G401 (cell line): ENCODE data around the gene PCCA. TPM values are rescaled to one million over a fixed set of nuclear protein-coding genes. Genes with fewer than 3 reads are reported as not detected.
A peak's percentile ranks its signal among the peaks of the same experiment; 100 is the strongest.
"Not testable (repeated sequence)": the region's sequence is repeated elsewhere in the genome, so short reads cannot be mapped to it uniquely, and the experiment has no call there.

Experiments used
- DNase-seq: peaks from one replicate; pipeline ENCODE4 v3.0.0-alpha.2; 2015; ENCODE audit warnings: low spot score
- in situ Hi-C: cut with HindIII; loops from 2 replicates; pipeline ENCODE4 v1.10.0; 2016; ENCODE audit warnings: low sequenced_read_pairs, mixed read lengths
- total RNA-seq: library from RNA; depleted of rRNA; stranded (reverse); fragments of >200 nt; shearing (Covaris generic); gene quantifications from 2 replicates; pipeline ENCODE4 v1.2.3, GENCODE V29; 2014

The PCCA gene
- total RNA-seq, 1 experiment from 2014 or later: 22.1 TPM

- no peak for DNase-seq
- in situ Hi-C loops: no loop called here
These were observed 124.7 kb downstream of the PCCA start for GRCh38 chr13:100213576-100213975.

- in situ Hi-C loops: no loop called here
- no peak for DNase-seq
These were observed 126.0 kb downstream of the PCCA start for GRCh38 chr13:100214886-100215285.

- no peak for DNase-seq
- in situ Hi-C loops: no loop called here
These were observed 132.3 kb downstream of the PCCA start for GRCh38 chr13:100221166-100221565.

GRCh38 chr13:100223966-100224530 is 135.2 kb downstream of the PCCA start:
- DNase-seq, in situ Hi-C loops: not testable (repeated sequence)

- in situ Hi-C loops: no loop called here
These were observed 140.7 kb downstream of the PCCA start for GRCh38 chr13:100229603-100230002.

GRCh38 chr13:100230769-100231149 is 141.9 kb downstream of the PCCA start:
- peak; percentile 49 for DNase-seq
- in situ Hi-C loops: no loop called here

More at GRCh38 chr13:100229603-100230002, 140.7 kb downstream of the PCCA start:
- no peak for DNase-seq

- in situ Hi-C loops: no loop called here
- DNase-seq: peak; percentile 25
These were observed 142.3 kb downstream of the PCCA start for GRCh38 chr13:100231176-100231575.

GRCh38 chr13:100234006-100234405 is 145.1 kb downstream of the PCCA start:
- in situ Hi-C loops: no loop called here
- DNase-seq: peak; percentile 24

GRCh38 chr13:100234524-100235136 is 145.7 kb downstream of the PCCA start:
- no peak for DNase-seq
- in situ Hi-C loops: no loop called here

- in situ Hi-C loops: no loop called here
- peak; percentile 77 for DNase-seq
These were observed 146.5 kb downstream of the PCCA start for GRCh38 chr13:100235311-100235901.

- in situ Hi-C loops: no loop called here
These were observed 151.4 kb downstream of the PCCA start for GRCh38 chr13:100240109-100240779.

GRCh38 chr13:100244431-100244830 is 155.5 kb downstream of the PCCA start:
- DNase-seq: no peak
- in situ Hi-C loops: no loop called here

More at GRCh38 chr13:100240109-100240779, 151.4 kb downstream of the PCCA start:
- no peak for DNase-seq

GRCh38 chr13:100245104-100245503 is 156.2 kb downstream of the PCCA start:
- DNase-seq: no peak
- in situ Hi-C loops: no loop called here

GRCh38 chr13:100247937-100248336 is 159.0 kb downstream of the PCCA start:
- in situ Hi-C loops: no loop called here
- DNase-seq: no peak

- in situ Hi-C loops: no loop called here
- DNase-seq: no peak
These were observed 165.1 kb downstream of the PCCA start for GRCh38 chr13:100254002-100254401.

- no peak for DNase-seq
- in situ Hi-C loops: no loop called here
These were observed 173.5 kb downstream of the PCCA start for GRCh38 chr13:100262404-100262803.

- no peak for DNase-seq
- in situ Hi-C loops: no loop called here
These were observed 177.1 kb downstream of the PCCA start for GRCh38 chr13:100266026-100266425.

- peak; percentile 80 for DNase-seq
- in situ Hi-C loops: no loop called here
These were observed 180.9 kb downstream of the PCCA start for GRCh38 chr13:100269837-100270236.

GRCh38 chr13:100273138-100273537 is 184.2 kb downstream of the PCCA start:
- in situ Hi-C loops: no loop called here
- DNase-seq: no peak

- DNase-seq: no peak
- in situ Hi-C loops: no loop called here
These were observed 184.7 kb downstream of the PCCA start for GRCh38 chr13:100273552-100273951.
